Measurements from ENCODE around the gene PRRG2.

DNA sequence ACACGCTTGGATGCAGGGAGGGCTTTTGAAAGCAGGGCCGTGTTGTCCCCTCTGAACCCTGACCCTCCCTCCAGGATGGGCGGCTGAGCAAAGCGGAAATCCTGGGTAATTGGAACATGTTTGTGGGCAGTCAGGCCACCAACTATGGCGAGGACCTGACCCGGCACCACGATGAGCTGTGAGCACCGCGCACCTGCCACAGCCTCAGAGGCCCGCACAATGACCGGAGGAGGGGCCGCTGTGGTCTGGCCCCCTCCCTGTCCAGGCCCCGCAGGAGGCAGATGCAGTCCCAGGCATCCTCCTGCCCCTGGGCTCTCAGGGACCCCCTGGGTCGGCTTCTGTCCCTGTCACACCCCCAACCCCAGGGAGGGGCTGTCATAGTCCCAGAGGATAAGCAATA lies 38.1 kb upstream of the PRRG2 start:
- no peak for TF ChIP-seq CTCF (IDR thresholded peaks at IDR 0.05)
- no peak for TF ChIP-seq POLR2A (IDR thresholded peaks at IDR 0.05)
